PC-9 (cell line): Measurements from ENCODE around the gene ARHGAP40.

Source experiments
- CTCF ChIP-seq: fragments of 200-600 bp; sonication (generic); conservative IDR thresholded peaks from 2 replicates; pipeline ENCODE4 v1.6.1; 2017; ENCODE audit warnings: mixed run types, antibody characterized with exemption, mild to moderate bottlenecking, moderate library complexity
- EZH2 ChIP-seq: fragments of 200-600 bp; sonication (generic); IDR thresholded peaks from 2 replicates; pipeline ENCODE4 v1.8.0; 2017; ENCODE audit warnings: antibody characterized with exemption, low read depth

- no peak for TF ChIP-seq CTCF
- TF ChIP-seq EZH2 = no peak
Observed at GRCh38 chr20:38617830-38618196, 16.2 kb downstream of the ARHGAP40 start.
